ENCODE results near the gene ADGRL3. TPM values are rescaled to one million over a fixed set of nuclear protein-coding genes. Genes with fewer than 3 reads are reported as not detected.

Gene ADGRL3
- polyA plus RNA-seq, 5 donors, result 11.6 to 20.6 (median 19.9) TPM

- no peak for DNase-seq
These were observed 792.2 kb downstream of the ADGRL3 start for GRCh38 chr4:61992351-61992750.

GRCh38 chr4:61994036-61994435, 793.9 kb downstream of the ADGRL3 start:
- no peak for DNase-seq

DNA sequence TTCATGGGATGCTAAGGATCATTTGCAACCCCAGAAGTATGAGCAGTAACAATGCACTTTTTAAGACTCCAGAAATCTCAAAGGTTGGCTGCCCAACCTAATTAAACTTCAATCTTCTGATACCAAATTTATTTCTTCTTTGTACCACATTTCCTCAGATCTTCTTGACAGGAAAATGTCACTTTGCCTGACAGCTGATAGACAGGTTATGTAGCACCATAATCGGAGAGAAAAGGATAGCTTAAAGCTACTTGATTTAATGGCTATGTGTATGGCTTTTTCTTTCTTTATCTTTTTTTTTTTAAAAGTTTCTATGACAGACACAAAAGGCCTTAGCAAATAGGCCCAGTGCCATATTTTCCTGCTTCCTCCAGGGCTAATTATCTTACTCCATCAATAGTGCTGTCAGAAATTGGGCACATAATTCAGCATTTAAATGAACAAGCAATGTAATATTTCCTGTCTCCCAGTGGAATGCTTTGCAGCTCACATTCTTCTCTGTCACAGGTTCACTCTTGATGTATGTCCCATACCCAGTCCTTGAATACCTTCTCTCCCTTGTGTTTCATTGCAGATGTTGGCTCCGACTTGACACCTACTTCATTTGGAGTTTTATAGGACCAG, 795.7 kb downstream of the ADGRL3 start:
- DNase-seq, result no peak

GRCh38 chr4:61996943-61997342, 796.8 kb downstream of the ADGRL3 start:
- DNase-seq, result no peak

DNA sequence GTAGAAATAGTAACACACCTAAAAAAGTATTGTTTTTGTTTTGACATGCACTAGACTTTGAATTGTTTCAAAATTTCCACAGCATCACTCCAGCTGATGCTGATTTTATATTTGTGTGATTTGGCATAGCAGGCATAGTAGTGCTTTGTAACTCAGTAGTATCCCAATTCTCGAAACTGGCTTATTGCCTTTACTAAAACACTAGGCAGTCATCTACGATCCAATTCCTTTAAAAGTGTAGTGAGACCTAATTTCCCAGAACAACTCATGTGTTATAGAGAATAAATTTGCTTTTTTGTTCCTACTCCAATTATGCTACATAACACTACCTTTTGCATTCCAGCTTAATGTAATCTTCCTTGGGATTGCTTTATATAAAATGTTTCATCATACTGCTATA, 797.7 kb downstream of the ADGRL3 start:
- no peak for DNase-seq

DNA sequence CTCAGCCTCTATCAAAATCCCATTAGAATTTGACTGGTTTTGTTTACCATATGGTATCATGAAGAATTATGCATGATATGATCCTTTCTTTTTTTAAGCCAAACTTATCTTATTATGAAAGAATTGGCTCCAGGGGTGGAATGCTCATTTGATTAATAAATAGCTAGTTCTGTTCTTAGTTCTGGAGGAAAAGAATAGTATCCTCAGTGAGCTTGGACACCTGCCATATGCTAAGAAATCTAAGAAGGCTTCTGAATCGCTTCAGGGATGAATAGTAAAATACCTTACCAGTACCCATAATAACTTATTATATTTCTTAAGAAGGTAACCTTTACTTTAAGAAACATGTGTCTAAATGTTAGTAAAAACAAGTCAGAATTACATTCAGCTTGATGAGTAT, 803.6 kb downstream of the ADGRL3 start:
- no peak for DNase-seq

- DNase-seq, result no peak
These were observed 804.8 kb downstream of the ADGRL3 start for GRCh38 chr4:62004881-62005280.

GRCh38 chr4:62006108-62006507, 806.0 kb downstream of the ADGRL3 start:
- DNase-seq, result no peak

GRCh38 chr4:62015043-62015739, 815.1 kb downstream of the ADGRL3 start:
- DNase-seq, result no peak

DNA sequence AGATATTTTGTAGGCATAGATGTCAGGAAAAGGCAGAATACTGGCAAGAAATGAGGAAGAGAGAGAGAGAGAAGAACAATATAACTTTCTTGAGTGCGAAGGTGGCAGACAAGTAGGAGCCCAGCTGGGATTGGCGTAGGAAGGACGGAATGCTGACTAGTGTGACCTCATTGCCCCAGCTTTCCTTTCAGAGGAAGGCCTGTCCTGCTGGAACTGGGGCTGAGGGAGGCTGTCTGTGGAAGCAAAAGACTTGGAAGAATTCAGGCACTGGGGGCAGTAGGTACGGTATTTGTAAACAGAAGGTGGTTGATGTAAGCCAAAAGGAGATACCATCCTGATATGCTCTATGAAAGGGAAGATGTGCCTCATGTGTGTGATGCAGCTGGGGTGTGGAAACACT, 818.4 kb downstream of the ADGRL3 start:
- no peak for DNase-seq

DNA sequence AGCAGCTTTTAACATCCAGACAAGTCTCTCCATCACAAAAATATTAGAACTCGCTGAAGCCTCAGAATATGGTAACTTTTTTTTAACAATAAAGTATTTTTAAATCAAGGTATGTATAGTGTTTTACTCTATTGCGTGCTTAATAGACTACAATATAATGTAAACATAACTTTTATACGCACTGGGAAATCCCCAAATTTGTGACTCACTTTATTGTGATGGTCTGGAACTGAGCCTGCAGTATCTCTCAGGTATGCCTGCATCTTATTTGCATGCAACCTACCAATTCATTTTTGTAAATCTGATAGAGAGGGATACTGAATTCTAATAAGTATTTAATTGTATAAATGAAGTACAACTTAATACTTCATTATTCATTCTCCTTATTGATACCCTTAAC, 823.5 kb downstream of the ADGRL3 start:
- DNase-seq, result no peak

DNA sequence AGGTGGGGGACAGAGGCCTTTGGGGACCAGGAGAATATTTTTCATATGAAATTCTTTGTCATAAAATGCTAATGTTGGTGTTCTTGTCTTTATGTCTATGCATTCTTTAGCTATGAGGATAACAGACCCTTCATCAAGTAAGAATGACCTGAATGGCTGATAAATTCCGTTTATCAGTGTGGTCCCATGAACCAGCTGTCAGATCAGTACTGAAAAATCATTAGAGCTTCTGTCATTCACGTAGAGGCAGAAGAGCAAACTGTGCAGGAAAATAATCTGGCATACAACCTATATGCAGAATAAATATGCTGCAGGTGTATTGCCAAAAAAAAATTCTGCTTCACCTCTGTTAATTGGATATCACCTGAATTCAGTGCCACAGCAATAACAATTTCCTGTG, 828.6 kb downstream of the ADGRL3 start:
- no peak for DNase-seq

DNA sequence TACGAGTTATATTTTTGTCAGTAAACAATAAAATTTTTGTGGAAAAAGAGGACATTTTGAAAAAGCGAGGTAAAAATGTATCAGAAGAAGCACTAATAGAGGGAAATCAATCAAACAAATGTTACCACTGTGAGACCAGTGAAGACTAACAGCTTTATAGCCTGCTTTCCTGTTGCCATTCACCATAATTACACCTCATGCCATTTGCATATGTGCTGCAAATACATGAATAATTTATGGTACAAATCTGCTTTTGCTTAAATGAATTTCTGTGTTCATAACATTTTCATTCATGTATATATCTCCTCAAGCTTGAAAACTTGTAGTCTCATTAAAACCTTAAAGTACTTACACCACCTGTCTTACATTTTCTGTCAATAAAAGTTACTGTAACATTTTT, 830.8 kb downstream of the ADGRL3 start:
- no peak for DNase-seq

DNA sequence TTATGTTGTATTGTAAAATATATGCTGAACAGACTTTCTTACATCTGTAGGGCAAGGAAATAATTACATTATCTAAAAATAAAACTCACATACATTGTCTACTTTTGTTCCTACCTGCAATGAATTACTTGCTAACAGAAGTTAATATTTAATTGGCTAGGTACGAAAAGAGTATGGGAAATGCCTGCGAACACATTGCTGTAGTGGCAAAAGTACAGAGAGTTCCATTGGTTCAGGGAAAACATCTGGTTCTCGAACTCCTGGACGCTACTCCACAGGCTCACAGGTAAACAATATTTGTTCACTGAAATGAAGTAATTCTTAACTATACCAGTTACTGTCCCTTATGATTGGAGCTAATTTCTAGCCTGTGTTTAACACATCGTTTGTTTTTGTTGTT, 837.4 kb downstream of the ADGRL3 start:
- DNase-seq, result no peak

GRCh38 chr4:62051332-62051731, 851.2 kb downstream of the ADGRL3 start:
- DNase-seq, result no peak

- DNase-seq, result no peak
These were observed 853.8 kb downstream of the ADGRL3 start for GRCh38 chr4:62053974-62054373.

- DNase-seq, result no peak
These were observed 856.9 kb downstream of the ADGRL3 start for GRCh38 chr4:62057031-62057430.

GRCh38 chr4:62058571-62058970, 858.4 kb downstream of the ADGRL3 start:
- no peak for DNase-seq

DNA sequence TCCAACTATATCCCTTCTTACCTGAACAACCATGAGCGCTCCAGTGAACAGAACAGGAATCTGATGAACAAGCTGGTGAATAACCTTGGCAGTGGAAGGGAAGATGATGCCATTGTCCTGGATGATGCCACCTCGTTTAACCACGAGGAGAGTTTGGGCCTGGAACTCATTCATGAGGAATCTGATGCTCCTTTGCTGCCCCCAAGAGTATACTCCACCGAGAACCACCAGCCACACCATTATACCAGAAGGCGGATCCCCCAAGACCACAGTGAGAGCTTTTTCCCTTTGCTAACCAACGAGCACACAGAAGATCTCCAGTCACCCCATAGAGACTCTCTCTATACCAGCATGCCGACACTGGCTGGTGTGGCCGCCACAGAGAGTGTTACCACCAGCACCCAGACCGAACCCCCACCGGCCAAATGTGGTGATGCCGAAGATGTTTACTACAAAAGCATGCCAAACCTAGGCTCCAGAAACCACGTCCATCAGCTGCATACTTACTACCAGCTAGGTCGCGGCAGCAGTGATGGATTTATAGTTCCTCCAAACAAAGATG, 870.2 kb downstream of the ADGRL3 start:
- DNase-seq, result no peak

DNA sequence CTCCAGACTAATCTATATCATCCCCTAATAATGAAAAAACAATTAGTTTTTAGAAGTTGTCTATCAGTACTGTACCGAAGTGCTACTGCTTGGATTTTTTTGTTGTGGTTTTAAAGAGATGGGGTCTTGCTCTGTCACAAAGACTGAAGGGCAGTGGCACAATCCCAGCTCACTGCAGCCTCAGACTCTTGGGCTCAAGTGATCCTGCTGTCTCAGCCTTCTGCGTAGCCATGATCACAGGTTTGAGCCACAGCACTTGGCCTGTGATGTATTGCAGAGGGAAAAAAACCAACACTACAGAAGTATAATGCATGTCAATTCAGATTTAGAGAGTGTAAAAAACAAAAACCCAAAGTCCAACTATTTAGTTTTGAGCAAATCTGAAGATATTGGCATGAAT, 875.0 kb downstream of the ADGRL3 start:
- DNase-seq, result no peak

DNA sequence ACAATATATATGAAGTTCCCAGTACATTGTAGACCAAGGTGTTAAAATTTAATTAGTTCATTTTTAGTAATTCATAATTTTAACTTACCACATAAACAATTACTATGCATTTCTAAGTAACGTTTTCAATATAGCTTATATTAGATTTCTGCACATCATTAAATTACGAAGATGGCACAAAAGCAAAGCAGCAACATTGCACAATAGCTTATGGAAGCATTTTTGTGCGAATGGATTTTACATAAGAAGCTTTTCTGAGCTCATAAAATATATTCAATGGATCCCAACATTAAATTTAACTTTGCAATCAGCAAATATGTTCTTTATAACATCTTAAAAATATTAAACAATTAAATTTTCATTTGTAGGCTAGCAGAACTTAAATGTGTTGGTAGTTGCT, 875.4 kb downstream of the ADGRL3 start:
- DNase-seq, result peak in 1 of 2 donors; percentile 20

DNA sequence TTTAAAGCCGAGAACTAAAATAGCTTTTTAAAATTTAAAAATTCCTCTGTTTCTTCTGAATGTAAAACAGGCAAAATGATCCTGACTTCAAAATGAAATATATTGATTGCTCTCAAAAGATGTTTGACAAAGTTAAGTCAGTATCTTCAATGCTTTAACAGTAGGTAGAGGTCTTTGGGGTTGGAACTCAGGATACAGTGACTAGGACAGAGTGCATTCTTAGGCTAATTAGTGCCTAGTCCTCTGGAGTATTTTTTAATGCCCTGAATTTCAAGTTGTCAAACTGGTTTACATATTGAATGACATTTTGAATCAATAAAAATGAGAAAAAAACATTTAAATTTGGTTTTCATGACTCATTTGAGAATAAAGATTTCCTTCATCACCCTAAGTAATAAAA, 877.3 kb downstream of the ADGRL3 start:
- DNase-seq, result no peak

DNA sequence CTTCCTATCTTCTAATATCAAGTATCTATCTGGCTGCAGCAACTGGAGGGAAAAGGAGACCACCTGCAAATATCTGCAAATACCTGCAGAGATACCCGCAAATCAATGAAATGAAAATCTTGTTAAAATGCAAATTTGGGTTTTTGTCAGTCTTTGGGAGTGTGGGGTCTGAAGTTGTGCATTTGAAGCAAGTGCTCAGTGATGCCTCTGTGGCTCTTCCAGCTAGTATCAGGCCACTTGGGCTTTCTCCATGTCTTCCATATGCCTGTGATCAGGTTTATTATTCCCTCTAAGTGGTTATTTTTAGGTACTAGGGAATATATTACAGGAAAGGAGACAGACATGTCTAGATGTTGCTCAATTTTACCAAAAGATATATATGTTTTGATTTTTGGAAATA, 880.3 kb downstream of the ADGRL3 start:
- DNase-seq, result no peak

DNA sequence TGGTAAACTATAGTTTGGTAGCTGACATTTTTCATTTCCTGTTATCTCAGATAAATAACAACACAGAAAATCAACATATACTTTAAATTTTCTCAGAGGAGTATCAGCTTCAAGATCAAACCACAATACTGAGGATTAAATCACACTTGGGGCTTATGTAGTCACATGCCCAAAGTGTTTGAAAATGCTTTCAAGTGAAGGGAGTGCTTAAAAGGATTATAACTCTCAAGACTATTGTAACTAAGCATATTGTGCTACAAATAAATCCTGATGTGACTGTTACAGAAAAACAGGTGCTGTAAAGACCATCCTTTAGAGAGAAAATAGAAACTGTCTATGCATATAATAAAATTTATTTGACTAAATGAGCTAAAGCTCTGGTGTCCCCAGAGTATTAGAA, 887.6 kb downstream of the ADGRL3 start:
- DNase-seq, result no peak

Data from right lung (tissue), 5 donors.